ENCODE measurements around the gene PARP1.

Gene PARP1

GRCh38 chr1:226417350-226417749 lies 9.5 kb upstream of the PARP1 start:
- no peaks in the 10 kb centered on the region for H3K36me3 ChIP-seq (ENCODE audit: control insufficient read depth, low read depth, low read length)
- H3K4me3 ChIP-seq (ENCODE audit: low read length), result no peak overlapping the region
- peaks cover 3% of the 10 kb centered on the region for H3K4me1 ChIP-seq (ENCODE audit: control insufficient read depth, low read depth, low read length)
- H3K27me3 ChIP-seq (ENCODE audit: control insufficient read depth, insufficient read depth, low read length), result no peaks in the 10 kb centered on the region
- no peak overlapping the region for H3K9ac ChIP-seq (ENCODE audit: low read length)
- H3K9me3 ChIP-seq (ENCODE audit: control insufficient read depth, low read depth, low read length), result no peaks in the 10 kb centered on the region
- H3K27ac ChIP-seq (ENCODE audit: low read length), result no peak overlapping the region

- peaks cover 3% of the 10 kb centered on the region for H3K4me1 ChIP-seq (ENCODE audit: control insufficient read depth, low read depth, low read length)
- no peaks in the 10 kb centered on the region for H3K9me3 ChIP-seq (ENCODE audit: control insufficient read depth, low read depth, low read length)
- no peak overlapping the region for H3K27ac ChIP-seq (ENCODE audit: low read length)
- no peaks in the 10 kb centered on the region for H3K36me3 ChIP-seq (ENCODE audit: control insufficient read depth, low read depth, low read length)
- no peak overlapping the region for H3K9ac ChIP-seq (ENCODE audit: low read length)
- no peak overlapping the region for H3K4me3 ChIP-seq (ENCODE audit: low read length)
- H3K27me3 ChIP-seq (ENCODE audit: control insufficient read depth, insufficient read depth, low read length), result no peaks in the 10 kb centered on the region
Observed at GRCh38 chr1:226414098-226414698, 6.3 kb upstream of the PARP1 start.

GRCh38 chr1:226411619-226412018 lies 3.7 kb upstream of the PARP1 start:
- H3K4me3 ChIP-seq (ENCODE audit: low read length), result no peak overlapping the region
- no peak overlapping the region for H3K27ac ChIP-seq (ENCODE audit: low read length)
- peaks cover 2% of the 10 kb centered on the region for H3K4me1 ChIP-seq (ENCODE audit: control insufficient read depth, low read depth, low read length)
- H3K9me3 ChIP-seq (ENCODE audit: control insufficient read depth, low read depth, low read length), result no peaks in the 10 kb centered on the region
- no peaks in the 10 kb centered on the region for H3K27me3 ChIP-seq (ENCODE audit: control insufficient read depth, insufficient read depth, low read length)
- H3K36me3 ChIP-seq (ENCODE audit: control insufficient read depth, low read depth, low read length), result no peaks in the 10 kb centered on the region
- H3K9ac ChIP-seq (ENCODE audit: low read length), result no peak overlapping the region

- H3K27ac ChIP-seq (ENCODE audit: low read length), result no peak overlapping the region
- no peak overlapping the region for H3K4me3 ChIP-seq (ENCODE audit: low read length)
- no peaks in the 10 kb centered on the region for H3K9me3 ChIP-seq (ENCODE audit: control insufficient read depth, low read depth, low read length)
- H3K27me3 ChIP-seq (ENCODE audit: control insufficient read depth, insufficient read depth, low read length), result no peaks in the 10 kb centered on the region
- H3K4me1 ChIP-seq (ENCODE audit: control insufficient read depth, low read depth, low read length), result peaks cover 8% of the 10 kb centered on the region
- no peaks in the 10 kb centered on the region for H3K36me3 ChIP-seq (ENCODE audit: control insufficient read depth, low read depth, low read length)
- no peak overlapping the region for H3K9ac ChIP-seq (ENCODE audit: low read length)
Observed at GRCh38 chr1:226410958-226411357, 3.1 kb upstream of the PARP1 start.

- Histone ChIP-seq H3K4me3 (ENCODE audit: low read length) (no peak overlapping the region), H3K9ac (ENCODE audit: low read length) (no peak overlapping the region), H3K9me3 (ENCODE audit: control insufficient read depth, low read depth, low read length) (no peaks in the 10 kb centered on the region), H3K27me3 (ENCODE audit: control insufficient read depth, insufficient read depth, low read length) (no peaks in the 10 kb centered on the region), H3K36me3 (ENCODE audit: control insufficient read depth, low read depth, low read length) (no peaks in the 10 kb centered on the region), H3K27ac (ENCODE audit: low read length) (no peak overlapping the region), H3K4me1 (ENCODE audit: control insufficient read depth, low read depth, low read length) (peaks cover 16% of the 10 kb centered on the region)
Observed at GRCh38 chr1:226409392-226409791, 1.5 kb upstream of the PARP1 start.

- H3K4me3 ChIP-seq (ENCODE audit: low read length), result peak overlapping the region; percentile 88
- no peaks in the 10 kb centered on the region for H3K9me3 ChIP-seq (ENCODE audit: control insufficient read depth, low read depth, low read length)
- H3K36me3 ChIP-seq (ENCODE audit: control insufficient read depth, low read depth, low read length), result no peaks in the 10 kb centered on the region
- no peaks in the 10 kb centered on the region for H3K27me3 ChIP-seq (ENCODE audit: control insufficient read depth, insufficient read depth, low read length)
- H3K9ac ChIP-seq (ENCODE audit: low read length), result no peak overlapping the region
- H3K4me1 ChIP-seq (ENCODE audit: control insufficient read depth, low read depth, low read length), result peaks cover 25% of the 10 kb centered on the region
- no peak overlapping the region for H3K27ac ChIP-seq (ENCODE audit: low read length)
Observed at GRCh38 chr1:226408285-226409184, 642 bp upstream of the PARP1 start.

GRCh38 chr1:226407199-226407496 lies 745 bp downstream of the PARP1 start:
- H3K4me3 ChIP-seq (ENCODE audit: low read length), result peak overlapping the region; percentile 88
- peaks cover 4% of the 10 kb centered on the region for H3K36me3 ChIP-seq (ENCODE audit: control insufficient read depth, low read depth, low read length)
- peak overlapping the region; percentile 83 for H3K9ac ChIP-seq (ENCODE audit: low read length)
- peaks cover 38% of the 10 kb centered on the region for H3K4me1 ChIP-seq (ENCODE audit: control insufficient read depth, low read depth, low read length)
- H3K9me3 ChIP-seq (ENCODE audit: control insufficient read depth, low read depth, low read length), result no peaks in the 10 kb centered on the region
- no peaks in the 10 kb centered on the region for H3K27me3 ChIP-seq (ENCODE audit: control insufficient read depth, insufficient read depth, low read length)
- H3K27ac ChIP-seq (ENCODE audit: low read length), result peak overlapping the region; percentile 42

- Histone ChIP-seq H3K36me3 (ENCODE audit: control insufficient read depth, low read depth, low read length) (peaks cover 11% of the 10 kb centered on the region), H3K4me3 (ENCODE audit: low read length) (peak overlapping the region; percentile 88), H3K9ac (ENCODE audit: low read length) (peak overlapping the region; percentile 83), H3K27ac (ENCODE audit: low read length) (no peak overlapping the region), H3K9me3 (ENCODE audit: control insufficient read depth, low read depth, low read length) (no peaks in the 10 kb centered on the region), H3K27me3 (ENCODE audit: control insufficient read depth, insufficient read depth, low read length) (no peaks in the 10 kb centered on the region), H3K4me1 (ENCODE audit: control insufficient read depth, low read depth, low read length) (peaks cover 38% of the 10 kb centered on the region)
Observed at GRCh38 chr1:226406401-226406881, 1.5 kb downstream of the PARP1 start.

GRCh38 chr1:226405411-226405988 lies 2.4 kb downstream of the PARP1 start:
- Histone ChIP-seq H3K4me1 (ENCODE audit: control insufficient read depth, low read depth, low read length) (peaks cover 38% of the 10 kb centered on the region), H3K4me3 (ENCODE audit: low read length) (peak overlapping the region; percentile 88), H3K27me3 (ENCODE audit: control insufficient read depth, insufficient read depth, low read length) (no peaks in the 10 kb centered on the region), H3K27ac (ENCODE audit: low read length) (peak overlapping the region; percentile 43), H3K36me3 (ENCODE audit: control insufficient read depth, low read depth, low read length) (peaks cover 21% of the 10 kb centered on the region), H3K9ac (ENCODE audit: low read length) (peak overlapping the region; percentile 83), H3K9me3 (ENCODE audit: control insufficient read depth, low read depth, low read length) (no peaks in the 10 kb centered on the region)

GRCh38 chr1:226404904-226405222 lies 3.0 kb downstream of the PARP1 start:
- peak overlapping the region; percentile 88 for H3K4me3 ChIP-seq (ENCODE audit: low read length)
- no peaks in the 10 kb centered on the region for H3K9me3 ChIP-seq (ENCODE audit: control insufficient read depth, low read depth, low read length)
- H3K36me3 ChIP-seq (ENCODE audit: control insufficient read depth, low read depth, low read length), result peaks cover 27% of the 10 kb centered on the region
- no peaks in the 10 kb centered on the region for H3K27me3 ChIP-seq (ENCODE audit: control insufficient read depth, insufficient read depth, low read length)
- peak overlapping the region; percentile 43 for H3K27ac ChIP-seq (ENCODE audit: low read length)
- H3K9ac ChIP-seq (ENCODE audit: low read length), result peak overlapping the region; percentile 83
- H3K4me1 ChIP-seq (ENCODE audit: control insufficient read depth, low read depth, low read length), result peaks cover 38% of the 10 kb centered on the region

GRCh38 chr1:226404063-226404903 lies 3.6 kb downstream of the PARP1 start:
- H3K27me3 ChIP-seq (ENCODE audit: control insufficient read depth, insufficient read depth, low read length), result no peaks in the 10 kb centered on the region
- no peaks in the 10 kb centered on the region for H3K9me3 ChIP-seq (ENCODE audit: control insufficient read depth, low read depth, low read length)
- peak overlapping the region; percentile 88 for H3K4me3 ChIP-seq (ENCODE audit: low read length)
- H3K27ac ChIP-seq (ENCODE audit: low read length), result peak overlapping the region; percentile 25
- H3K36me3 ChIP-seq (ENCODE audit: control insufficient read depth, low read depth, low read length), result peaks cover 33% of the 10 kb centered on the region
- peaks cover 38% of the 10 kb centered on the region for H3K4me1 ChIP-seq (ENCODE audit: control insufficient read depth, low read depth, low read length)
- peak overlapping the region; percentile 83 for H3K9ac ChIP-seq (ENCODE audit: low read length)

All from iPS-18a (cell line).